SK-N-MC (cell line): ENCODE measurements around the gene NRCAM.
A peak's percentile ranks its signal among the peaks of the same experiment; 100 is the strongest.

Experiments used
- DNase-seq: peaks from one replicate; pipeline ENCODE4 v3.0.0-alpha.2; 2011; ENCODE audit warnings: low read depth, low spot score
- H3K27ac ChIP-seq: fragments of 200-600 bp; sonication (generic); 2 replicates; pipeline ENCODE4 v1.5.1; 2016; ENCODE audit warnings: mixed run types
- H3K36me3 ChIP-seq: fragments of 200-600 bp; sonication (generic); 2 replicates; pipeline ENCODE4 v1.6.1; 2017; ENCODE audit warnings: antibody characterized with exemption, low read length, mixed read lengths; ENCODE audit not compliant: insufficient read depth
- H3K4me3 ChIP-seq: fragments of 200-600 bp; sonication (generic); 2 replicates; pipeline ENCODE4 v1.5.1; 2016
- H3K9ac ChIP-seq: fragments of 200-600 bp; sonication (generic); 2 replicates; pipeline ENCODE4 v1.8.0; 2017; ENCODE audit warnings: mixed run types, mixed read lengths; ENCODE audit not compliant: insufficient read length
- H3K9me3 ChIP-seq: fragments of 200-600 bp; sonication (generic); 2 replicates; pipeline ENCODE4 v1.6.1; 2017; ENCODE audit warnings: low read depth, mild to moderate bottlenecking, antibody characterized with exemption, low read length, moderate library complexity, mixed read lengths
- EZH2 ChIP-seq: fragments of 200-600 bp; sonication (generic); IDR thresholded peaks from one replicate; pipeline ENCODE4 v1.6.1; 2017; ENCODE audit warnings: antibody characterized with exemption
- FOXP2 ChIP-seq: optimal IDR thresholded peaks from 2 replicates; pipeline ENCODE3; 2011; ENCODE audit warnings: mild to moderate bottlenecking, moderate library complexity; ENCODE audit not compliant: insufficient read depth; ENCODE audit errors: extremely low read length, control extremely low read depth
- POLR2AphosphoS5 ChIP-seq: IDR thresholded peaks from 2 replicates; pipeline ENCODE4 v1.6.1; 2012; ENCODE audit warnings: mild to moderate bottlenecking, low read depth, low read length, borderline replicate concordance

Gene NRCAM

GRCh38 chr7:108464743-108465142 lies 8.5 kb upstream of the NRCAM start:
- Histone ChIP-seq H3K9ac (no peak overlapping the region), H3K36me3 (no peaks in the 10 kb centered on the region), H3K4me3 (no peak overlapping the region), H3K9me3 (no peaks in the 10 kb centered on the region), H3K27ac (no peak overlapping the region)
- TF ChIP-seq EZH2 (no peak), POLR2AphosphoS5 (no peak), FOXP2 (no peak)
- DNase-seq = no peak

DNA sequence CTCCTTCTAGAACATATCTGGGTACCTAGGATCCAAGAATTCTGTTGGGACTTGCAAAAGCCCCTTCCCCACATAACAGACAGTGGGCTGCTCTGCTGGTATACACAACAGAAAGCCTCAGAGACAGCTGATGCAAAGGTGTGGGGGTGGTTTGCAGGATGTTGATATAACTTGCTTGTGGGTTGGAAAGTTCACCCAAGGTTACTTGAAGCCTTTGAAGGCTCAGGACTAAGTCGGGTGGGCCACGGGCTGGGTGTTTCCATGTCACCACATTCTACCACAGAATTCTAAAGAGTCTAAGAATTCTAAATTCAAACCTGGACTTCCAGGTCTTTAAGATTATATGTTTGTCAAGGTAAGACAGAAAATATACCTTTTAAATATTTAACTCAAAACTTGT lies 7.4 kb upstream of the NRCAM start:
- H3K36me3 ChIP-seq = no peaks in the 10 kb centered on the region
- no peaks in the 10 kb centered on the region for H3K9me3 ChIP-seq
- H3K9ac ChIP-seq = no peak overlapping the region
- no peak overlapping the region for H3K27ac ChIP-seq
- H3K4me3 ChIP-seq = no peak overlapping the region
- DNase-seq = no peak
- TF ChIP-seq POLR2AphosphoS5 (no peak), EZH2 (no peak), FOXP2 (no peak)

- no peak overlapping the region for H3K4me3 ChIP-seq
- H3K36me3 ChIP-seq = no peaks in the 10 kb centered on the region
- H3K9ac ChIP-seq = no peak overlapping the region
- H3K27ac ChIP-seq = no peak overlapping the region
- TF ChIP-seq EZH2 = no peak
- TF ChIP-seq POLR2AphosphoS5 = no peak
- TF ChIP-seq FOXP2 = no peak
- no peaks in the 10 kb centered on the region for H3K9me3 ChIP-seq
- no peak for DNase-seq
These were observed 5.6 kb upstream of the NRCAM start for GRCh38 chr7:108461840-108462239.

DNA sequence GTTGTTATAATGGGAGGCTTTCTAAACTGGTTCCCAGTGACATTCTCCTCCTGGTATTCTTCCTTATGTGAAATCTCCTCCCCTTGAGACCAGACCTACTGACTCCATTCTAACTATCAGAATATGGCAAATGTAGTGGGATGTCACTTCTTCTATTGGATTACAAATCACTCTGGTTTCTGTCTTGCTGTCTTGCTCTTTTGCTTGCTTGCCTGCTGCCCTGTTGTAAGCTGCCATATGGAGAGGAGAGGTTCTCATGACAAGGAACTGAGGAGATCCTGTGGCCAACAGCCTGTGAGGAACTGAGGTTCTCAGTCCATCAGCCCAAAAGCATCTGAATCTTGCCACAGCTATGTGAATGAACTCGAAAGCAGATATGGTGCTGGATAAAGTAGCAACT lies 4.7 kb upstream of the NRCAM start:
- no peak overlapping the region for H3K27ac ChIP-seq
- no peak overlapping the region for H3K4me3 ChIP-seq
- no peaks in the 10 kb centered on the region for H3K36me3 ChIP-seq
- TF ChIP-seq FOXP2 (no peak), POLR2AphosphoS5 (no peak), EZH2 (no peak)
- DNase-seq = no peak
- no peaks in the 10 kb centered on the region for H3K9me3 ChIP-seq
- H3K9ac ChIP-seq = no peak overlapping the region

DNA sequence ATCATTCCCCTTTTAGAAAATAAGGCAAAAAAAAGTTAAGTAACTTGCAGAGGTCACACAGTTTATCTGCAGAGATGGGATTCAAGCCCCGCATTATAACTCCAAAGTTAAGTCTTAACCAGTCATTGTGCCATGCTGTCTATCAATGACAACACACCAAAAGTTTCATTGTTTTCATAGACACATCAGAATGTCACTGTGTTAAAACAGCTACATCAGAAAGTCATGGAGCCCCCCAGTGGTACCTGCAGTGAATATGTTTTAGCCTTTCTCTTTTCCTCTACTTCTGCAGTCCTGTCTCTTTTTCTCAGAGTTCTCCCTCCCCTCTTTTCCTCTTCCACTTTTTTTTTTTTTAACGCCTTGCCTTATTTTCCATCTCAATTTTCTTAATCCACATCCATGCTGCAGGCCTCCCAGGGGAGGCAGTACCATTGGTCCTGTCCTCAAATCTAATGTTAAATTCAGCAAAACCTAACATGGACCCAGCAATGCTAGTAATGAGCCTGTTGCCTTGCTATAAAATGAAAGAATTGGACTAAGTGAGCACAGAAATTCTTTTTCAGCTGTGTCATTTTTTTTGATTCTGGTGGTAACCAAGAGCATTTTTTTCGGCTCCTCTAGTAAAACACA lies 3.8 kb upstream of the NRCAM start:
- DNase-seq = no peak
- Histone ChIP-seq H3K27ac (no peak overlapping the region), H3K36me3 (no peaks in the 10 kb centered on the region), H3K9ac (no peak overlapping the region), H3K4me3 (no peak overlapping the region), H3K9me3 (no peaks in the 10 kb centered on the region)
- TF ChIP-seq POLR2AphosphoS5 (no peak), EZH2 (no peak), FOXP2 (no peak)

GRCh38 chr7:108457871-108458270 lies 1.6 kb upstream of the NRCAM start:
- H3K9ac ChIP-seq = no peak overlapping the region
- no peaks in the 10 kb centered on the region for H3K9me3 ChIP-seq
- no peak overlapping the region for H3K4me3 ChIP-seq
- no peak for TF ChIP-seq EZH2
- TF ChIP-seq POLR2AphosphoS5 = no peak
- TF ChIP-seq FOXP2 = no peak
- no peak overlapping the region for H3K27ac ChIP-seq
- no peak for DNase-seq
- no peaks in the 10 kb centered on the region for H3K36me3 ChIP-seq

DNA sequence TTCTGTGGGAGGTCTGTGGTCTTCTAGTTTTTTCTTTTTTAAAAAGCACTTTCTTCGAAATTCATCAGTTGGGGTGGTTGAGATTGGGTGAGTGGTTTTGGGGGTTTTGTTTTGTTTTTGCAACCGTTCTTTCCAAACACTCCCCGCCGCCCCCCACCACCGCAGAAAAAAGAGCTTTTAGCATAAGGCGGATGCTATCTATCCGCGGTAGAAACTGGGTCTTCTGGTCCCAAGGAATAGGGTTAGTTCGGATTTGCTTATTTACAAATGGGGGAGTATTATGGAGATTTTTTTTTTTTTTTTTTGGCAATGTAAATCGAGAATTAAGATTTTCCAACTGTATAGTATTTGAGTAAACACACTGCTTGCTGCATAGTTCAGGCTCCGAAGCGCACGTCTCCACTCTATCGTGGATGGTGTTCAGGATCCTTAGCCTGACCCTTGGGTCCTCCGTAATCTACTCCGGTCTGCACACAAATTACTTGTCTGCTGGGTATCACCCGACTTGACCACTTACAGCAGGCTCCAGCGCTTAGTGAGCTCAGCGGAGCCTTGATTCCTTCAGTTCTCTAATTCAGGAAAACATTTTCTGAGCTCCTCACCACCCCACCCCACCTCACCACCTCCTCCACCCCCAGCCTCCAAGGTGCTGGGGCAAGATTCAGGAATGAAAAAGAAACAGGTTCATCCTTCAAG lies 757 bp upstream of the NRCAM start:
- Histone ChIP-seq H3K27ac (no peak overlapping the region), H3K36me3 (no peaks in the 10 kb centered on the region), H3K9ac (no peak overlapping the region), H3K9me3 (no peaks in the 10 kb centered on the region), H3K4me3 (peak overlapping the region; percentile 85)
- DNase-seq = no peak
- TF ChIP-seq POLR2AphosphoS5 = no peak
- TF ChIP-seq FOXP2 = no peak
- no peak for TF ChIP-seq EZH2

GRCh38 chr7:108455551-108455997 lies 662 bp downstream of the NRCAM start:
- H3K4me3 ChIP-seq = peak overlapping the region; percentile 85
- H3K9ac ChIP-seq = no peak overlapping the region
- DNase-seq = no peak
- TF ChIP-seq POLR2AphosphoS5 (no peak), FOXP2 (no peak), EZH2 (no peak)
- no peaks in the 10 kb centered on the region for H3K9me3 ChIP-seq
- no peak overlapping the region for H3K27ac ChIP-seq
- no peaks in the 10 kb centered on the region for H3K36me3 ChIP-seq
